CD4-positive, alpha-beta T cell treated with Interferon gamma for 1 hour (primary cell): Measurements from ENCODE around the gene PHLPP1.

Experiments used
- DNase-seq: peaks from one replicate; pipeline ENCODE4 v3.0.0-alpha.2; 2020

Gene PHLPP1

GRCh38 chr18:62856294-62856693, 141.0 kb downstream of the PHLPP1 start:
- no peak for DNase-seq

- DNase-seq, result no peak
These were observed 142.1 kb downstream of the PHLPP1 start for GRCh38 chr18:62857263-62857976.

- DNase-seq, result no peak
These were observed 144.7 kb downstream of the PHLPP1 start for GRCh38 chr18:62860062-62860461.

GRCh38 chr18:62862466-62862865, 147.1 kb downstream of the PHLPP1 start:
- no peak for DNase-seq

GRCh38 chr18:62863579-62864001, 148.2 kb downstream of the PHLPP1 start:
- DNase-seq, result no peak

GRCh38 chr18:62865498-62865897, 150.2 kb downstream of the PHLPP1 start:
- DNase-seq, result no peak

- DNase-seq, result no peak
These were observed 152.2 kb downstream of the PHLPP1 start for GRCh38 chr18:62867534-62867933.

- no peak for DNase-seq
These were observed 153.3 kb downstream of the PHLPP1 start for GRCh38 chr18:62868645-62869044.

GRCh38 chr18:62870643-62871042, 155.3 kb downstream of the PHLPP1 start:
- no peak for DNase-seq

- DNase-seq, result no peak
These were observed 160.0 kb downstream of the PHLPP1 start for GRCh38 chr18:62875323-62875722.

GRCh38 chr18:62876111-62876510, 160.8 kb downstream of the PHLPP1 start:
- DNase-seq, result no peak

- DNase-seq, result no peak
These were observed 161.5 kb downstream of the PHLPP1 start for GRCh38 chr18:62876828-62877227.

- DNase-seq, result no peak
These were observed 162.3 kb downstream of the PHLPP1 start for GRCh38 chr18:62877411-62878221.

- no peak for DNase-seq
These were observed 163.0 kb downstream of the PHLPP1 start for GRCh38 chr18:62878305-62878704.

- DNase-seq, result no peak
These were observed 164.7 kb downstream of the PHLPP1 start for GRCh38 chr18:62880034-62880433.

- no peak for DNase-seq
These were observed 165.5 kb downstream of the PHLPP1 start for GRCh38 chr18:62880673-62881364.

- no peak for DNase-seq
These were observed 166.2 kb downstream of the PHLPP1 start for GRCh38 chr18:62881509-62882016.

GRCh38 chr18:62883937-62884735, 168.8 kb downstream of the PHLPP1 start:
- DNase-seq, result no peak

- DNase-seq, result no peak
These were observed 170.5 kb downstream of the PHLPP1 start for GRCh38 chr18:62885804-62886203.

GRCh38 chr18:62894681-62895390, 179.5 kb downstream of the PHLPP1 start:
- DNase-seq, result no peak

GRCh38 chr18:62897153-62897552, 181.8 kb downstream of the PHLPP1 start:
- DNase-seq, result no peak

- DNase-seq, result no peak
These were observed 183.0 kb downstream of the PHLPP1 start for GRCh38 chr18:62898359-62898758.
